ENCODE data around the gene GRIA4.

The GRIA4 gene

DNA sequence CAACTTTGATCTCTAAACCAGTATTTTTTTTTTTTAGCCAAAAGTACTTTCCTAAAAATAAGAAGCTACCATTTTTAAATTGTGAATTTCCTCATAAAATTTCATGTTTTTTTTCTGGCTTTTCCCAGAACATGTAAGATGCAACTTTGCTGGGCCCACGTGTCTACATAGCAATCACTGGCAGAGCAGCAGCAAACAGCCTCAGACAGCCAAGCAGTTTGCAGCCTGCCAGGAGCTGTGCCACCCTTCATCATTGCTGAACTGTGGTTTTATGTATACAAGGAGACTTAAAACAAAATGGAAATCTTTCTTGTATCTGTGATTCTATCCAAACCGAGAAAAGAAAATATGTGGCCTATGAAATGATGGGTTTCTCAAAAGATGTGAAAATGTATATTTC lies 110.2 kb downstream of the GRIA4 start:
- no peaks in the 10 kb centered on the region for H3K27me3 ChIP-seq (ENCODE audit: insufficient read depth, low read depth, severe bottlenecking)
- H3K27ac ChIP-seq: no peak overlapping the region
- H3K9me3 ChIP-seq (ENCODE audit: severe bottlenecking): no peaks in the 10 kb centered on the region
- DNase-seq: no peak
- H3K4me3 ChIP-seq (ENCODE audit: low read depth, low read length): no peak overlapping the region
- no peak for TF ChIP-seq CTCF (IDR thresholded peaks at IDR 0.05; ENCODE audit: low read depth, low read length)
- no peaks in the 10 kb centered on the region for H3K36me3 ChIP-seq

DNA sequence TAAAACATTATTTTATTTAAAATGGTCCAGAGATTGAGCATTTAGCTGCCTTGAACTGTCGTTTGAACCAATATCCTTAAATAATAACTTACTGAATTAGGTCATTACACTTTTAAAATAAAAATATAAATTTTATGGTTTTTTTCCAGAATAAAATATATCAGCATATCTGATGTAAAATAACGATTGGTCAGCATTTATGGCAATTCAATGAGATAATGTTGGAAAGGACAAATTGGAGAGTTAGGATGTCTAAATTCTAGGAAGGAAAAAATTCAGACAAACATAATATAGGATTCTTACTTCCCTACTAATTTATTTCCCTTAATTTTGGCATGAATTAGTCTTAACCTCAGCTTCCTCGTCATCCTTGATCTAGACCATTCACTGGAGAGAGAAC lies 113.4 kb downstream of the GRIA4 start:
- no peak for DNase-seq
- H3K36me3 ChIP-seq: no peaks in the 10 kb centered on the region
- TF ChIP-seq CTCF (IDR thresholded peaks at IDR 0.05; ENCODE audit: low read depth, low read length): no peak
- H3K27me3 ChIP-seq (ENCODE audit: insufficient read depth, low read depth, severe bottlenecking): no peaks in the 10 kb centered on the region
- no peak overlapping the region for H3K4me3 ChIP-seq (ENCODE audit: low read depth, low read length)
- H3K9me3 ChIP-seq (ENCODE audit: severe bottlenecking): no peaks in the 10 kb centered on the region
- H3K27ac ChIP-seq: no peak overlapping the region

GRCh38 chr11:105732611-105733010 lies 122.7 kb downstream of the GRIA4 start:
- no peaks in the 10 kb centered on the region for H3K27me3 ChIP-seq (ENCODE audit: insufficient read depth, low read depth, severe bottlenecking)
- H3K4me3 ChIP-seq (ENCODE audit: low read depth, low read length): no peak overlapping the region
- DNase-seq: no peak
- no peak for TF ChIP-seq CTCF (IDR thresholded peaks at IDR 0.05; ENCODE audit: low read depth, low read length)
- H3K27ac ChIP-seq: no peak overlapping the region
- H3K36me3 ChIP-seq: no peaks in the 10 kb centered on the region
- no peaks in the 10 kb centered on the region for H3K9me3 ChIP-seq (ENCODE audit: severe bottlenecking)

GRCh38 chr11:105734426-105734825 lies 124.6 kb downstream of the GRIA4 start:
- Histone ChIP-seq H3K27me3 (ENCODE audit: insufficient read depth, low read depth, severe bottlenecking) (no peaks in the 10 kb centered on the region), H3K27ac (no peak overlapping the region), H3K9me3 (ENCODE audit: severe bottlenecking) (no peaks in the 10 kb centered on the region), H3K4me3 (ENCODE audit: low read depth, low read length) (no peak overlapping the region), H3K36me3 (no peaks in the 10 kb centered on the region)
- no peak for TF ChIP-seq CTCF (IDR thresholded peaks at IDR 0.05; ENCODE audit: low read depth, low read length)
- no peak for DNase-seq

DNA sequence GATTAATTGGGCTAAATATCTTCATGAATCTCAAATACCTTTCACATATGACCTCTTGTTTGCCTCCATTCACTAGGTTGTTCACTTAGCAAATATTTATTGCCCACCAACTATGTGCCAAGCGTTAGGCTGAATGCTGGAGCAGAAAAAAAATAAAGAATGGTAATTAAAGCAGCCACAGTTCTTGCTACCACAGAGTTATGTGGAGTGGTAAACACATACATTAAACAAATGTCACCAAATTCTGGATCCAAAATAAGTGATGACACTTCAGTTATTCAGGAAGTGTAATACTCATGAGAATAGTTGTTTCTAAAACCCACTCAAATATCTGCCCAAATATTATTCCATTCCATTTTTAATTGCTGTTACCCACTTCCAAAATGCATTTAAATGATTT lies 128.4 kb downstream of the GRIA4 start:
- Histone ChIP-seq H3K27ac (no peak overlapping the region), H3K9me3 (ENCODE audit: severe bottlenecking) (no peaks in the 10 kb centered on the region), H3K36me3 (no peaks in the 10 kb centered on the region), H3K27me3 (ENCODE audit: insufficient read depth, low read depth, severe bottlenecking) (no peaks in the 10 kb centered on the region), H3K4me3 (ENCODE audit: low read depth, low read length) (no peak overlapping the region)
- TF ChIP-seq CTCF (IDR thresholded peaks at IDR 0.05; ENCODE audit: low read depth, low read length): no peak
- no peak for DNase-seq

DNA sequence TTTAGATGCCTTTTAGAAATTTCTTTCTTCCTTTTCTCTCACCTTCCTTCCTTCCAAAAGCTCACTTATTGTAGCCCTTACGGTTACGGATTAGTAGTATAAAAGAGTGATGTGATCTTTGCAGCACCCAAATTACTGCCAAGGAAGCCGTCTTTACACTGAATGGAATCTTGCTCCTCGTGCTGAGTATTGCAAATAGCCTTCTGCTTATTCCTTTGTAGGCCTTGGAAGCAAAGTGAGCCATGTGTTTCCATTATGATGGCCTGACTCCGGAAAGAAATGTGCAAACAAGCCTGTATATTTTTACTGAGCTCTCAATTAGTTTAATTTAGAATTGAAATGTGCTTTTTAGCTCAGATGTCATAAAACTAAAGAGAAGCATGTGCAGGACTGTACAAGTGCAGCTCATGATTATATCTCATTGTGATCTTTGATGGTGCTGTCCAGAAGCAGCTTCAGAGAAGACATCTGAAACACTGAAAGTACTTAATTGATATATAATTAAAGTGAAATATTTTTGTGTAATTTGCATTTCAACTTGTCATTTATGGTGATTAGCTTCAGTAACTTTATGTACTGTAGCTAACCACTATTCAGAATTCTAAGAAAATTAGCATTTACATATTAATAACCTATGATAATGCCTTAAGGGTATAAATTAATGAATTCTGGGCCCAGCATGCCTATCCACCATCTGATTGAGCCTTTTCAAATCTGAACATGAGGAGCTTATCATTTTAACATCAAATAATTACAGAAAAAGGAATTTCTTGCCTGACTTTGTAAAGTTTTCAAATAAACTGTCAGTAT lies 129.3 kb downstream of the GRIA4 start:
- Histone ChIP-seq H3K36me3 (no peaks in the 10 kb centered on the region), H3K27me3 (ENCODE audit: insufficient read depth, low read depth, severe bottlenecking) (no peaks in the 10 kb centered on the region), H3K27ac (no peak overlapping the region), H3K9me3 (ENCODE audit: severe bottlenecking) (no peaks in the 10 kb centered on the region), H3K4me3 (ENCODE audit: low read depth, low read length) (no peak overlapping the region)
- DNase-seq: no peak
- no peak for TF ChIP-seq CTCF (IDR thresholded peaks at IDR 0.05; ENCODE audit: low read depth, low read length)
